Tibial nerve (tissue), 3 donors: ENCODE results near the gene ANKRD44.

ENCODE experiments used
- CTCF ChIP-seq, 5 experiments: fragments of 200-600 bp in 3 of 5; fragments of 450-650 bp in 2 of 5; sonication (generic) in 3 of 5; IDR thresholded peaks; one replicate each; pipeline ENCODE4 v1.5.1; 2016 to 2019; ENCODE audit warnings: antibody characterized with exemption in 5 of 5, mild to moderate bottlenecking in 3 of 5, moderate library complexity in 2 of 5
- POLR2A ChIP-seq, 2 donors: fragments of 450-650 bp; IDR thresholded peaks; one replicate each; pipeline ENCODE4 v1.6.1; 2017; ENCODE audit warnings: antibody characterized with exemption in 2 of 2, mild to moderate bottlenecking in 2 of 2, moderate library complexity in 2 of 2

GRCh38 chr2:197268786-197269584, 41.6 kb downstream of the ANKRD44 start:
- TF ChIP-seq POLR2A (IDR thresholded peaks at IDR 0.05) (no peak), CTCF (IDR thresholded peaks at IDR 0.05) (no peak)
